PC-3 (cell line): ENCODE data around the gene PIH1D1. TPM values are rescaled to one million over a fixed set of nuclear protein-coding genes. Genes with fewer than 3 reads are reported as not detected.

Source experiments
- ATAC-seq: fragments of 200-7000 bp; cut with Tn5 transposase; 2 replicates; pipeline ENCODE4 v1.9.1; 2020; ENCODE audit warnings: mild to moderate bottlenecking, moderate library complexity
- BruUV-seq: library from RNA; stranded (reverse); fragments of 400-500 nt; replicated peaks from 2 replicates; lab custom pipeline; 2021; lab: Mats Ljungman, UMichigan
- CTCF ChIA-PET: fragments of 300-600 bp; sonication (Branson Sonifier 250); formaldehyde crosslinking; loops from one replicate; lab custom pipeline; 2022; ENCODE audit warnings: antibody characterized with exemption; lab: Charles Lee
- POLR2A ChIA-PET: fragments of 300-600 bp; sonication (Branson Sonifier 250); formaldehyde crosslinking; loops from one replicate; lab custom pipeline; 2022; ENCODE audit warnings: antibody characterized with exemption; ENCODE audit not compliant: unreplicated experiment; lab: Charles Lee
- DNase-seq: peaks from one replicate; pipeline ENCODE4 v3.0.0-alpha.2; 2015
- H2AFZ ChIP-seq: fragments of 300-600 bp; sonication (generic); 2 replicates; pipeline ENCODE4 v1.6.0; 2016; ENCODE audit warnings: antibody characterized with exemption, low read length
- H3F3A ChIP-seq: fragments of 300-600 bp; sonication (generic); one replicate; pipeline ENCODE4 v1.6.0; 2017; ENCODE audit warnings: antibody characterized with exemption, low read length, control low read depth, mild to moderate bottlenecking; ENCODE audit not compliant: unreplicated experiment
- H3K27ac ChIP-seq: fragments of 300-600 bp; sonication (generic); 2 replicates; pipeline ENCODE4 v1.5.1; 2016; ENCODE audit warnings: mild to moderate bottlenecking, low read length
- H3K27me3 ChIP-seq: fragments of 300-600 bp; sonication (generic); 2 replicates; pipeline ENCODE4 v1.6.1; 2016; ENCODE audit warnings: low read length, mixed read lengths
- H3K36me3 ChIP-seq: fragments of 300-600 bp; sonication (generic); 2 replicates; pipeline ENCODE4 v1.6.1; 2016; ENCODE audit warnings: low read depth, mixed run types, low read length, mixed read lengths
- H3K4me1 ChIP-seq: fragments of 300-600 bp; sonication (generic); 2 replicates; pipeline ENCODE4 v1.5.1; 2016; ENCODE audit warnings: low read length; ENCODE audit not compliant: insufficient read depth
- H3K4me2 ChIP-seq: fragments of 300-600 bp; sonication (generic); 2 replicates; pipeline ENCODE4 v1.6.0; 2016; ENCODE audit warnings: low read length
- H3K4me3 ChIP-seq: fragments of 300-600 bp; sonication (generic); 2 replicates; pipeline ENCODE4 v1.5.1; 2016; ENCODE audit warnings: mild to moderate bottlenecking, low read length, mixed read lengths
- H3K79me2 ChIP-seq: fragments of 300-600 bp; sonication (generic); 2 replicates; pipeline ENCODE4 v1.6.1; 2017; ENCODE audit warnings: low read length, mixed read lengths
- H3K9ac ChIP-seq: fragments of 300-600 bp; sonication (generic); 2 replicates; pipeline ENCODE4 v1.6.0; 2016; ENCODE audit warnings: mild to moderate bottlenecking, low read length
- H3K9me2 ChIP-seq: fragments of 300-600 bp; sonication (generic); replicated peaks from 2 replicates; pipeline ENCODE4 v1.6.1; 2016; ENCODE audit warnings: mixed run types, low read length, mixed read lengths
- H3K9me3 ChIP-seq: fragments of 300-600 bp; sonication (generic); 2 replicates; pipeline ENCODE4 v1.6.1; 2016; ENCODE audit warnings: low read length, mixed read lengths
- H4K20me1 ChIP-seq: fragments of 300-600 bp; sonication (generic); 2 replicates; pipeline ENCODE4 v1.6.1; 2016; ENCODE audit warnings: low read length, mixed read lengths
- EZH2 ChIP-seq: fragments of 300-600 bp; sonication (generic); IDR thresholded peaks from one replicate; pipeline ENCODE4 v1.6.1; 2017; ENCODE audit warnings: antibody characterized with exemption, mild to moderate bottlenecking, low read length; ENCODE audit not compliant: unreplicated experiment
- EZH2phosphoT487 ChIP-seq: fragments of 300-600 bp; sonication (generic); IDR thresholded peaks from 2 replicates; pipeline ENCODE4 v1.6.1; 2018; ENCODE audit warnings: mild to moderate bottlenecking, antibody characterized with exemption, low read length, borderline replicate concordance
- intact Hi-C: fragments of 100-400 bp; cut with micrococcal nuclease; formaldehyde crosslinking; loops from 2 replicates; pipeline ENCODE4 v1.9.0; 2023
- total RNA-seq: library from RNA; depleted of rRNA; stranded (reverse); fragments of >200 nt; gene quantifications from 2 replicates; pipeline ENCODE4 v1.2.3, GENCODE V29; 2014
- TF ChIP-seq, protein P1 (sequence below): fragments of 300-600 bp; sonication (generic); conservative IDR thresholded peaks from 2 replicates; pipeline ENCODE4 v1.5.1; 2017; ENCODE audit warnings: antibody characterized with exemption, low read depth, mild to moderate bottlenecking, low read length

Gene PIH1D1
- total RNA-seq, 1 experiment from 2014 or later: 171 TPM

DNA sequence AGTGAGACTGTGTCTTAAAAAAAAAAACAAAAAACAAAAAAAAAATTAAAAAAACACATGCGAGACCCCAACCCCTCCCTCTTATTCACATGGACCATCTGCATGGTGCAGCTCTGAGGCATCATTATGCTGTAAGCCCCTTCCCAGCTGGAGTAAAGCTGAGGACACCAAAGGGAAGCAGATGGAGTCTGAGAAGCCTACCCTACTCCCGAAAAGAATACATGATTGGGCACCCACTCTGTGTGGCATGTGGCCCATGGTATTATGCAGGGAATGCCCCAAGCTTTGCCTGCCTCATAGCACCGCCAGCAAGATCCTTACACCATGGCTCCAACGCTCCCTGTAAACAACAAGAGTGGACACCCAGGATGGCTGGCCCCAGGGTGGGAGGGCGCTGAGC, 33.1 kb downstream of the PIH1D1 start:
- no peaks in the 10 kb centered on the region for H3F3A ChIP-seq
- intact Hi-C loops: no loop called here
- H3K4me2 ChIP-seq: no peak overlapping the region
- H3K4me1 ChIP-seq: no peaks in the 10 kb centered on the region
- H3K4me3 ChIP-seq: no peak overlapping the region
- no peak overlapping the region for H3K27ac ChIP-seq
- ATAC-seq: no peak
- H3K79me2 ChIP-seq: no peaks in the 10 kb centered on the region
- no peaks in the 10 kb centered on the region for H3K36me3 ChIP-seq
- BruUV-seq: no TSS peak
- H4K20me1 ChIP-seq: no peaks in the 10 kb centered on the region
- no peak overlapping the region for H3K9ac ChIP-seq
- POLR2A ChIA-PET: no interaction called here
- no peak overlapping the region for H2AFZ ChIP-seq
- H3K27me3 ChIP-seq: peaks cover 81% of the 10 kb centered on the region
- DNase-seq: no peak
- H3K9me3 ChIP-seq: no peaks in the 10 kb centered on the region
- H3K9me2 ChIP-seq: no peaks in the 10 kb centered on the region
- TF ChIP-seq, protein P1, sequence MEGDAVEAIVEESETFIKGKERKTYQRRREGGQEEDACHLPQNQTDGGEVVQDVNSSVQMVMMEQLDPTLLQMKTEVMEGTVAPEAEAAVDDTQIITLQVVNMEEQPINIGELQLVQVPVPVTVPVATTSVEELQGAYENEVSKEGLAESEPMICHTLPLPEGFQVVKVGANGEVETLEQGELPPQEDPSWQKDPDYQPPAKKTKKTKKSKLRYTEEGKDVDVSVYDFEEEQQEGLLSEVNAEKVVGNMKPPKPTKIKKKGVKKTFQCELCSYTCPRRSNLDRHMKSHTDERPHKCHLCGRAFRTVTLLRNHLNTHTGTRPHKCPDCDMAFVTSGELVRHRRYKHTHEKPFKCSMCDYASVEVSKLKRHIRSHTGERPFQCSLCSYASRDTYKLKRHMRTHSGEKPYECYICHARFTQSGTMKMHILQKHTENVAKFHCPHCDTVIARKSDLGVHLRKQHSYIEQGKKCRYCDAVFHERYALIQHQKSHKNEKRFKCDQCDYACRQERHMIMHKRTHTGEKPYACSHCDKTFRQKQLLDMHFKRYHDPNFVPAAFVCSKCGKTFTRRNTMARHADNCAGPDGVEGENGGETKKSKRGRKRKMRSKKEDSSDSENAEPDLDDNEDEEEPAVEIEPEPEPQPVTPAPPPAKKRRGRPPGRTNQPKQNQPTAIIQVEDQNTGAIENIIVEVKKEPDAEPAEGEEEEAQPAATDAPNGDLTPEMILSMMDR: no peak
- no peak for TF ChIP-seq EZH2phosphoT487
- TF ChIP-seq EZH2: no peak
- CTCF ChIA-PET: no interaction called here

DNA sequence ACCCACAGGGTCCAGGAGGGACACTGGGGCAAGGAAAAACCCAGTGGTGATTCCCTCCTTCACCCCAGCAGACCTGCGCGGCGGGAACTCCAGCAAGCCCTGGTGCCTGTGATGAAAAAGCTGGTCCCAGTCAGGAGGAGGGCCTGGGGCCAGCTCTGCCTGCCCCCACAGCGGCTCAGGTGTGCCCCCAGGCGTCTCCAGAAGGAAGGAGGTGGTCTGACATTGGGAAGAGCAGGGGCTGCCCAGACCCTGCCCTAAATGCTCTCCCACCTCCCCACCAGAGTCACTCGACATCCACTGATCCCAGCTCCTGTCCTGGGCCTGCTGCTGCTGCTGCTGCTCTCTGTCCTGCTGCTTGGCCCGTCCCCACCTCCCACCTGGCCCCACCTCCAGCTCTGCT, 34.5 kb downstream of the PIH1D1 start:
- ATAC-seq: no peak
- no peaks in the 10 kb centered on the region for H3K36me3 ChIP-seq
- no peaks in the 10 kb centered on the region for H3K4me1 ChIP-seq
- POLR2A ChIA-PET: no interaction called here
- no peak overlapping the region for H2AFZ ChIP-seq
- no peak overlapping the region for H3K27ac ChIP-seq
- no peaks in the 10 kb centered on the region for H4K20me1 ChIP-seq
- TF ChIP-seq EZH2 (no peak), EZH2phosphoT487 (no peak)
- TF ChIP-seq, protein P1: no peak
- no TSS peak for BruUV-seq
- H3K9me2 ChIP-seq: no peaks in the 10 kb centered on the region
- H3K79me2 ChIP-seq: no peaks in the 10 kb centered on the region
- H3K9ac ChIP-seq: no peak overlapping the region
- no peaks in the 10 kb centered on the region for H3F3A ChIP-seq
- peaks cover 66% of the 10 kb centered on the region for H3K27me3 ChIP-seq
- H3K9me3 ChIP-seq: no peaks in the 10 kb centered on the region
- no peak for DNase-seq
- no peak overlapping the region for H3K4me2 ChIP-seq
- intact Hi-C loops: no loop called here
- H3K4me3 ChIP-seq: no peak overlapping the region
- CTCF ChIA-PET: no interaction called here

DNA sequence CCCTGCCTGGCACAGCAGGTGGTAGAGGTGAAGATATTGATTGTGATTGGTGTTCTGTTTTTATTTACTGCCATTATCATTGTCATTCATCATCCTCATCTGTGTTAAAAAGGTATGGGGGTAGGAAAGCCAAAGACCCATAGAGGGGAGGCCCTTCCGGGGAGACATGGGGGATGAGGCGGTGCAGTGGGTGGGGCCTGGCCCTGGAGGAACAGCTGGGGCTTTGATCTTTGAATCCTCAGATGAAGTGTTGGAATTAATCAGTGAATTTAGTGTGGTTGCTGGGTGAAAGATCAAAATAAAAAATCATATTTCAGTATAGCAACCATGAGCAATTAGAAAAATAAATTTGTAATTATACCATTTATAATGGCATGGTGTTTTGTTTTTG, 35.8 kb downstream of the PIH1D1 start:
- no TSS peak for BruUV-seq
- H3K9me2 ChIP-seq: no peaks in the 10 kb centered on the region
- ChIA-PET CTCF (no interaction called here), POLR2A (no interaction called here)
- no peak overlapping the region for H2AFZ ChIP-seq
- H3K27me3 ChIP-seq: peaks cover 55% of the 10 kb centered on the region
- no peak for ATAC-seq
- no peak overlapping the region for H3K9ac ChIP-seq
- no peaks in the 10 kb centered on the region for H3F3A ChIP-seq
- no peaks in the 10 kb centered on the region for H3K79me2 ChIP-seq
- H3K27ac ChIP-seq: no peak overlapping the region
- H3K4me2 ChIP-seq: no peak overlapping the region
- H3K9me3 ChIP-seq: no peaks in the 10 kb centered on the region
- no peaks in the 10 kb centered on the region for H4K20me1 ChIP-seq
- intact Hi-C loops: no loop called here
- no peaks in the 10 kb centered on the region for H3K36me3 ChIP-seq
- H3K4me1 ChIP-seq: no peaks in the 10 kb centered on the region
- no peak for DNase-seq
- TF ChIP-seq EZH2phosphoT487 (no peak), EZH2 (no peak)
- TF ChIP-seq, protein P1: no peak
- H3K4me3 ChIP-seq: no peak overlapping the region
